Large intestine (tissue), 3 donors: ENCODE data around the gene CCNK. TPM values are rescaled to one million over a fixed set of nuclear protein-coding genes. Genes with fewer than 3 reads are reported as not detected.

ENCODE experiments used
- DNase-seq, 2 donors: peaks; one replicate each; pipeline versions ENCODE4 v3.0.0 to v3.0.0-alpha.2; 2013
- H3K27ac ChIP-seq: one replicate; pipeline ENCODE4 v1.5.1; 2013; ENCODE audit warnings: low read length
- H3K27me3 ChIP-seq: 2 replicates; pipeline ENCODE4 v1.6.1; 2013; ENCODE audit warnings: low read length; ENCODE audit not compliant: control insufficient read depth, insufficient read depth
- H3K36me3 ChIP-seq: 2 replicates; pipeline ENCODE4 v1.6.1; 2013; ENCODE audit warnings: low read length; ENCODE audit not compliant: control insufficient read depth, insufficient read depth
- H3K4me1 ChIP-seq: one replicate; pipeline ENCODE4 v1.6.1; 2013; ENCODE audit warnings: low read length; ENCODE audit not compliant: control insufficient read depth, insufficient read depth
- H3K4me3 ChIP-seq: one replicate; pipeline ENCODE4 v1.5.1; 2013; ENCODE audit warnings: low read length
- H3K9me3 ChIP-seq: one replicate; pipeline ENCODE4 v1.6.1; 2013; ENCODE audit warnings: mild to moderate bottlenecking, low read depth, low read length, moderate library complexity; ENCODE audit not compliant: control insufficient read depth
- WGBS: methylation state at CpG from one replicate; pipeline ENCODE4 v1.1.5; 2013; ENCODE audit warnings: low lambda C conversion rate; ENCODE audit not compliant: insufficient coverage; 5-methylcytosine and 5-hydroxymethylcytosine counted together
- polyA plus RNA-seq: library from polyadenylated mRNA; unstranded; fragments of 120-200 nt; gene quantifications from one replicate; pipeline ENCODE4 v1.2.1, GENCODE V29; 2013

Gene CCNK
- polyA plus RNA-seq, 1 donor: 43.3 TPM

GRCh38 chr14:99551034-99551922, 70.1 kb downstream of the CCNK start:
- H3K4me1 ChIP-seq: peaks cover 72% of the 10 kb centered on the region
- H3K9me3 ChIP-seq: no peaks in the 10 kb centered on the region
- WGBS: no CpG with 5 or more reads among the region's 11 CpGs
- peak overlapping the region; percentile 96 for H3K27ac ChIP-seq
- DNase-seq: peak; percentile 63 to 73
- H3K36me3 ChIP-seq: no peaks in the 10 kb centered on the region
- no peaks in the 10 kb centered on the region for H3K27me3 ChIP-seq
- no peak overlapping the region for H3K4me3 ChIP-seq

- no peaks in the 10 kb centered on the region for H3K36me3 ChIP-seq
- H3K9me3 ChIP-seq: no peaks in the 10 kb centered on the region
- peaks cover 71% of the 10 kb centered on the region for H3K4me1 ChIP-seq
- H3K4me3 ChIP-seq: no peak overlapping the region
- WGBS: no CpG with 5 or more reads among the region's 9 CpGs
- peak overlapping the region; percentile 96 for H3K27ac ChIP-seq
- no peak for DNase-seq
- H3K27me3 ChIP-seq: no peaks in the 10 kb centered on the region
Observed at GRCh38 chr14:99552021-99552553, 70.9 kb downstream of the CCNK start.

GRCh38 chr14:99552572-99553216, 71.5 kb downstream of the CCNK start:
- DNase-seq: peak; percentile 98 to 99
- WGBS: no CpG with 5 or more reads among the region's 13 CpGs
- H3K36me3 ChIP-seq: no peaks in the 10 kb centered on the region
- H3K27me3 ChIP-seq: no peaks in the 10 kb centered on the region
- H3K4me1 ChIP-seq: peaks cover 74% of the 10 kb centered on the region
- no peaks in the 10 kb centered on the region for H3K9me3 ChIP-seq
- H3K4me3 ChIP-seq: no peak overlapping the region
- H3K27ac ChIP-seq: peak overlapping the region; percentile 96

- H3K4me3 ChIP-seq: no peak overlapping the region
- DNase-seq: no peak
- H3K9me3 ChIP-seq: peaks cover 3% of the 10 kb centered on the region
- WGBS: no CpG with 5 or more reads among the region's 12 CpGs
- no peaks in the 10 kb centered on the region for H3K27me3 ChIP-seq
- H3K27ac ChIP-seq: peak overlapping the region; percentile 63
- peaks cover 2% of the 10 kb centered on the region for H3K36me3 ChIP-seq
- peaks cover 70% of the 10 kb centered on the region for H3K4me1 ChIP-seq
Observed at GRCh38 chr14:99554184-99554583, 73.0 kb downstream of the CCNK start.

- peaks cover 64% of the 10 kb centered on the region for H3K4me1 ChIP-seq
- peaks cover 3% of the 10 kb centered on the region for H3K9me3 ChIP-seq
- H3K36me3 ChIP-seq: peaks cover 2% of the 10 kb centered on the region
- H3K4me3 ChIP-seq: no peak overlapping the region
- DNase-seq: no peak
- peak overlapping the region; percentile 63 for H3K27ac ChIP-seq
- no peaks in the 10 kb centered on the region for H3K27me3 ChIP-seq
- no CpG with 5 or more reads among the region's 9 CpGs for WGBS
Observed at GRCh38 chr14:99554757-99555531, 73.7 kb downstream of the CCNK start.

GRCh38 chr14:99556134-99556791, 75.1 kb downstream of the CCNK start:
- Histone ChIP-seq H3K27me3 (no peaks in the 10 kb centered on the region), H3K36me3 (peaks cover 2% of the 10 kb centered on the region), H3K27ac (no peak overlapping the region), H3K4me3 (no peak overlapping the region), H3K9me3 (peaks cover 3% of the 10 kb centered on the region), H3K4me1 (peaks cover 61% of the 10 kb centered on the region)
- no peak for DNase-seq
- WGBS: 100% methylated on average over 2 of the region's 10 CpGs

- no peak for DNase-seq
- H3K9me3 ChIP-seq: peaks cover 3% of the 10 kb centered on the region
- H3K27me3 ChIP-seq: no peaks in the 10 kb centered on the region
- no peak overlapping the region for H3K27ac ChIP-seq
- peaks cover 2% of the 10 kb centered on the region for H3K36me3 ChIP-seq
- H3K4me1 ChIP-seq: peaks cover 62% of the 10 kb centered on the region
- 80% methylated on average over 2 of the region's 16 CpGs for WGBS
- H3K4me3 ChIP-seq: no peak overlapping the region
Observed at GRCh38 chr14:99559286-99559990, 78.2 kb downstream of the CCNK start.

GRCh38 chr14:99560403-99560802, 79.2 kb downstream of the CCNK start:
- peaks cover 2% of the 10 kb centered on the region for H3K36me3 ChIP-seq
- H3K4me1 ChIP-seq: peaks cover 62% of the 10 kb centered on the region
- no peaks in the 10 kb centered on the region for H3K27me3 ChIP-seq
- H3K4me3 ChIP-seq: no peak overlapping the region
- no CpG with 5 or more reads among the region's 13 CpGs for WGBS
- DNase-seq: no peak
- H3K27ac ChIP-seq: no peak overlapping the region
- H3K9me3 ChIP-seq: peaks cover 3% of the 10 kb centered on the region

GRCh38 chr14:99560922-99561683, 79.9 kb downstream of the CCNK start:
- Histone ChIP-seq H3K4me3 (no peak overlapping the region), H3K4me1 (peaks cover 67% of the 10 kb centered on the region), H3K9me3 (peaks cover 3% of the 10 kb centered on the region), H3K27ac (no peak overlapping the region), H3K36me3 (peaks cover 2% of the 10 kb centered on the region), H3K27me3 (no peaks in the 10 kb centered on the region)
- WGBS: no CpG with 5 or more reads among the region's 15 CpGs
- no peak for DNase-seq
